ENCODE results near the gene MCU.

Gene MCU

DNA sequence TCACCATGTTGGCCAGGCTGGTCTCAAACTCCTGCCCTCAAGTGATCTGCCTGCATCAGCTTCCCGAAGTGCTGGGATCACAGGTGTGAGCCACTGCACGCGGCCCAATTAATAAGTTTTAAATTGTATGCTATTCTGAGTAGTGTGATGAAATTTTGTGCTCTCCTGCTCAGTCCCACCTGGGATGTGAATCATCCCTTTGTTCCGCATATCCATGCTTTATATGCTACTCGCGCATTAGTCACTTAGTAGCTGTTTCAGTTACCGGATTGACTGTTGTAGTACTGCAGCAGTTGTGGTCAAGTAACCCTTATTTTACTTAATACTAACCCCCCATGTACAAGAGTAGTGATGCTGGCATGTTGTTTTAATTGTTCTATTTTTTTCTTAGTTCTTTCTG, 154.3 kb downstream of the MCU start:
- no peak for TF ChIP-seq CTCF (conservative IDR thresholded peaks at IDR 0.05; ENCODE audit: low read depth)
- ChIA-PET CTCF (interaction anchor here (0.5 to 0.6 kb wide), 4 partner anchors 12 to 51 kb away, joined by 3 to 4 read pairs (median 3); no protein-coding TSS in a partner anchor), POLR2A (ENCODE audit: low non-redundant PET) (interaction anchor here (0.6 kb wide), 1 partner anchor 106 kb away, joined by 3 read pairs; no protein-coding TSS in a partner anchor)
- H3K27ac ChIP-seq, result peak overlapping the region; percentile 84
- DNase-seq (ENCODE audit: low spot score), result peak; percentile 90

GRCh38 chr10:72847681-72848080, 155.7 kb downstream of the MCU start:
- ChIA-PET POLR2A (ENCODE audit: low non-redundant PET) (no interaction called here), CTCF (no interaction called here)
- DNase-seq (ENCODE audit: low spot score), result peak; percentile 34
- TF ChIP-seq CTCF (conservative IDR thresholded peaks at IDR 0.05; ENCODE audit: low read depth), result no peak
- no peak overlapping the region for H3K27ac ChIP-seq

DNA sequence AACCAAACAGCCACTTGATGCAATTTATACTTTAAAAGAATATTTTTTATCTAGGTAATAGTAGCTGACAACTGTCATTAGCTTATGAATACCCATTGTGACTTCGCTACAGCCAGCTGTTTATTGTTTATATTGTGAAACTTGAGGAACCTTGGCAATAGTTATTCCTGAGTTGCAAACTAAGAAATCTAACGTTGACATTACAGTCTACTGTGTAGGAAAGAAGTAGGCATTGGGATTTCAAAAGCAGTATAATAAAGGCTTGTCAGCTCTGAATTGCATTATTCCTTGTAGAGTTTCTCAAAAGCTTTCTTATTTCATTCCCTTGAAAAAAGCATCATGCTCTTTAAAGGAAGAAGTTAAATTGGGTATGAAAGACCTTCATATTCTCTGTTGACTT, 158.9 kb downstream of the MCU start:
- DNase-seq (ENCODE audit: low spot score), result no peak
- ChIA-PET POLR2A (ENCODE audit: low non-redundant PET) (no interaction called here), CTCF (no interaction called here)
- H3K27ac ChIP-seq, result no peak overlapping the region
- TF ChIP-seq CTCF (conservative IDR thresholded peaks at IDR 0.05; ENCODE audit: low read depth), result no peak

DNA sequence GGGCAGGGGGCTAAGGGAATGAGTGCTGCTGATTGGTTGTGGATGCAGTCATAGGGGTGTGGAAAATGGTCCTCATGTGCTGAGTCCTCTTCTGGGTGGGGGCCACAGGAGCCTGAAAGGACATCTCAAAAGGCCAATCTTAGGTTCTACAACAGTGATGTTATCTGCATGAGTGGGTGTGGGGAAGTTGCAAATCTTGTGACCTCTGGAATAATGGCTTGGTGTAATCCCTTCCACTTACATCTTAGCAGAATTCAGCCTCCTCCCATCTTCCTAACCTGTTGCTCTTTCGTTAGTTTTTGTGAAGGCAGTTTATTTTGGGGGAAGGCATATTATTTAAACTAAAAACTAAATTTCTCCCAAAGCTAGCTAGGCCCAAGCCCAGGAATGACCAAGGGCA, 159.6 kb downstream of the MCU start:
- ChIA-PET POLR2A (ENCODE audit: low non-redundant PET) (no interaction called here), CTCF (no interaction called here)
- no peak overlapping the region for H3K27ac ChIP-seq
- no peak for TF ChIP-seq CTCF (conservative IDR thresholded peaks at IDR 0.05; ENCODE audit: low read depth)
- no peak for DNase-seq (ENCODE audit: low spot score)

- DNase-seq (ENCODE audit: low spot score), result no peak
- CTCF ChIA-PET, result interaction anchor here (0.6 to 0.7 kb wide), 3 partner anchors 68 to 761 kb away, joined by 4 to 7 read pairs (median 6); no protein-coding TSS in a partner anchor
- no peak for TF ChIP-seq CTCF (conservative IDR thresholded peaks at IDR 0.05; ENCODE audit: low read depth)
- H3K27ac ChIP-seq, result no peak overlapping the region
- POLR2A ChIA-PET (ENCODE audit: low non-redundant PET), result no interaction called here
Measured at GRCh38 chr10:72852508-72852907, 160.6 kb downstream of the MCU start.

GRCh38 chr10:72855129-72855528, 163.2 kb downstream of the MCU start:
- POLR2A ChIA-PET (ENCODE audit: low non-redundant PET), result no interaction called here
- CTCF ChIA-PET, result interaction anchor here (0.7 kb wide), 1 partner anchor 339 kb away, joined by 5 read pairs; no protein-coding TSS in a partner anchor
- DNase-seq (ENCODE audit: low spot score), result no peak
- H3K27ac ChIP-seq, result no peak overlapping the region
- TF ChIP-seq CTCF (conservative IDR thresholded peaks at IDR 0.05; ENCODE audit: low read depth), result no peak

Measured in RWPE1 (cell line).